ENCODE measurements around the gene SPATA2. TPM values are rescaled to one million over a fixed set of nuclear protein-coding genes. Genes with fewer than 3 reads are reported as not detected.

SPATA2 gene
- total RNA-seq, 1 experiment from 2014 or later: 29.0 TPM

- Mint-ChIP-seq H3K9me3 (ENCODE audit: unreplicated experiment) (no peaks in the 10 kb centered on the region), H3K4me3 (ENCODE audit: unreplicated experiment) (no peak overlapping the region)
These were observed 10.7 kb downstream of the SPATA2 start for GRCh38 chr20:49904440-49905214.

GRCh38 chr20:49901588-49901987 lies 13.7 kb downstream of the SPATA2 start:
- TF ChIP-seq CTCF (IDR thresholded peaks at IDR 0.05; ENCODE audit: insufficient read depth in 1 of 2, low read depth in 1 of 2, low read length in 1 of 2, severe bottlenecking in 1 of 2, unreplicated experiment in 1 of 2): no peak
- no peaks in the 10 kb centered on the region for H3K4me1 Mint-ChIP-seq (ENCODE audit: low read depth, unreplicated experiment)
- H3K9me3 Mint-ChIP-seq (ENCODE audit: unreplicated experiment): no peaks in the 10 kb centered on the region
- no peak overlapping the region for H3K27ac Mint-ChIP-seq (ENCODE audit: unreplicated experiment)
- ChIA-PET CTCF (interaction anchor here (1.3 to 1.8 kb wide), 2 partner anchors 13 to 293 kb away, joined by 4 to 6 read pairs; no protein-coding TSS in a partner anchor), POLR2A (interaction anchor here (0.6 kb wide), 1 partner anchor 15 kb away, joined by 13 read pairs; no protein-coding TSS in a partner anchor)
- DNase-seq: peak in 1 of 2 experiments; percentile 30
- BruUV-seq (replicated peaks): no TSS peak
- Histone ChIP-seq H3K4me3 (ENCODE audit: low read depth, low read length) (no peak overlapping the region), H3K36me3 (ENCODE audit: control insufficient read depth, insufficient read depth, low read length) (peaks cover 1% of the 10 kb centered on the region; the same call in 1 of the 2 replicates), H3K4me1 (no peaks in the 10 kb centered on the region), H3K9me3 (no peaks in the 10 kb centered on the region), H3K27me3 (replicated peaks; ENCODE audit: control insufficient read depth, insufficient read depth, low read length) (no peaks in the 10 kb centered on the region)
- H3K36me3 Mint-ChIP-seq (ENCODE audit: insufficient read depth, unreplicated experiment): peaks cover 38% of the 10 kb centered on the region
- H3K4me3 Mint-ChIP-seq (ENCODE audit: unreplicated experiment): no peak overlapping the region
- no peaks in the 10 kb centered on the region for H3K27me3 Mint-ChIP-seq (ENCODE audit: insufficient read depth, unreplicated experiment)
- intact Hi-C loops (cut with micrococcal nuclease; ENCODE audit: unreplicated experiment): loop anchor here (2.0 kb wide), 1 partner anchor 27 kb away; no protein-coding TSS in a partner anchor

More at GRCh38 chr20:49904440-49905214, 10.7 kb downstream of the SPATA2 start:
- Mint-ChIP-seq H3K36me3 (ENCODE audit: insufficient read depth, unreplicated experiment) (peaks cover 58% of the 10 kb centered on the region), H3K4me1 (ENCODE audit: low read depth, unreplicated experiment) (peaks cover 4% of the 10 kb centered on the region), H3K27ac (ENCODE audit: unreplicated experiment) (no peak overlapping the region), H3K27me3 (ENCODE audit: insufficient read depth, unreplicated experiment) (no peaks in the 10 kb centered on the region)
- intact Hi-C loops (cut with micrococcal nuclease; ENCODE audit: unreplicated experiment): no loop called here
- Histone ChIP-seq H3K36me3 (ENCODE audit: control insufficient read depth, insufficient read depth, low read length) (peaks cover 3% of the 10 kb centered on the region; the same call in 1 of the 2 replicates), H3K4me1 (no peaks in the 10 kb centered on the region), H3K27me3 (replicated peaks; ENCODE audit: control insufficient read depth, insufficient read depth, low read length) (no peaks in the 10 kb centered on the region), H3K4me3 (ENCODE audit: low read depth, low read length) (no peak overlapping the region), H3K9me3 (no peaks in the 10 kb centered on the region)
- no TSS peak for BruUV-seq (replicated peaks)
- ChIA-PET CTCF (interaction anchor here (0.7 to 1.5 kb wide), 4 partner anchors 10 to 198 kb away, joined by 3 to 7 read pairs (median 5); no protein-coding TSS in a partner anchor), POLR2A (interaction anchor here (1.4 kb wide), 1 partner anchor 11 kb away, joined by 6 read pairs; the partner anchor contains the start of gene SPATA2)
- no peak for TF ChIP-seq CTCF (IDR thresholded peaks at IDR 0.05; ENCODE audit: insufficient read depth in 1 of 2, low read depth in 1 of 2, low read length in 1 of 2, severe bottlenecking in 1 of 2, unreplicated experiment in 1 of 2)
- DNase-seq: no peak

GRCh38 chr20:49899541-49900383 lies 15.6 kb downstream of the SPATA2 start:
- Histone ChIP-seq H3K4me3 (ENCODE audit: low read depth, low read length) (no peak overlapping the region), H3K36me3 (ENCODE audit: control insufficient read depth, insufficient read depth, low read length) (no peaks in the 10 kb centered on the region), H3K4me1 (no peaks in the 10 kb centered on the region), H3K27me3 (replicated peaks; ENCODE audit: control insufficient read depth, insufficient read depth, low read length) (no peaks in the 10 kb centered on the region), H3K9me3 (no peaks in the 10 kb centered on the region)
- H3K27me3 Mint-ChIP-seq (ENCODE audit: insufficient read depth, unreplicated experiment): no peaks in the 10 kb centered on the region
- ChIA-PET POLR2A (interaction anchor here (1.2 kb wide), 1 partner anchor 17 kb away, joined by 7 read pairs; no protein-coding TSS in a partner anchor), CTCF (interaction anchor here (0.9 to 1.9 kb wide), 5 partner anchors 11 to 358 kb away, joined by 3 to 5 read pairs (median 3); no protein-coding TSS in a partner anchor)
- no peaks in the 10 kb centered on the region for H3K4me1 Mint-ChIP-seq (ENCODE audit: low read depth, unreplicated experiment)
- intact Hi-C loops (cut with micrococcal nuclease; ENCODE audit: unreplicated experiment): loop anchor here (2.0 kb wide), 1 partner anchor 29 kb away; no protein-coding TSS in a partner anchor
- no peak for TF ChIP-seq CTCF (IDR thresholded peaks at IDR 0.05; ENCODE audit: insufficient read depth in 1 of 2, low read depth in 1 of 2, low read length in 1 of 2, severe bottlenecking in 1 of 2, unreplicated experiment in 1 of 2)
- DNase-seq: no peak
- H3K36me3 Mint-ChIP-seq (ENCODE audit: insufficient read depth, unreplicated experiment): peaks cover 20% of the 10 kb centered on the region
- H3K27ac Mint-ChIP-seq (ENCODE audit: unreplicated experiment): no peak overlapping the region
- BruUV-seq (replicated peaks): no TSS peak
- no peak overlapping the region for H3K4me3 Mint-ChIP-seq (ENCODE audit: unreplicated experiment)
- H3K9me3 Mint-ChIP-seq (ENCODE audit: unreplicated experiment): no peaks in the 10 kb centered on the region

Measured in Caco-2 (cell line).